Heart left ventricle (tissue), 13 donors: Measurements from ENCODE around the gene TMEM79.

Experiments used
- CTCF ChIP-seq, 12 donors: fragments of 200-600 bp; sonication (generic) in 4 of 12; IDR thresholded peaks; one replicate each; pipeline versions ENCODE4 v1.5.0 to v1.8.0; 2018 to 2022; ENCODE audit warnings: antibody characterized with exemption in 12 of 12, mild to moderate bottlenecking in 5 of 12
- POLR2A ChIP-seq, 2 donors: fragments of 450-650 bp; IDR thresholded peaks; one replicate each; pipeline ENCODE4 v1.6.1; 2017; ENCODE audit warnings: antibody characterized with exemption in 2 of 2, mild to moderate bottlenecking in 2 of 2, moderate library complexity in 2 of 2
- donor health status: ischemic (EF 13 %, LVEDD 7.1; RV severe dilation, severe dysfunction).
- donor health status: DM: no; HTN: yes; CAD: no.
- donor health status: DM: no; HTN: no; CAD: no.
- donor health status: ischemic (EF 25% LVEDD 6.9; RV normal size, moderate dysfunction).
- donor health status: ischemic (EF 25% LVEDD 5.7; RV mildly dilated, moderate dysfunction).
- donor health status: ischemic (EF 35%, LVEDD 5.7; RV mildly dilated, moderate dysfunction).
- donor health status: nonischemic (EF 11% LVEDD 7.7; RV severe dilation, severe dysfunction).
- donor health status: DM: yes; HTN: yes; CAD: no.
- donor health status: PGD.
- donor health status: ischemic (EF 29% LVEDD 5.4; RV normal size, mild dysfunction).
- donor health status: nonischemic (EF 23%, LVEDD 6.1; RV moderate dilation, normal function).

GRCh38 chr1:156316909-156317308 is 32.8 kb downstream of the TMEM79 start:
- no peak for TF ChIP-seq CTCF (IDR thresholded peaks at IDR 0.05)
- TF ChIP-seq POLR2A (IDR thresholded peaks at IDR 0.05), result no peak
